ENCODE results near the gene SH3TC1.

Gene SH3TC1

DNA sequence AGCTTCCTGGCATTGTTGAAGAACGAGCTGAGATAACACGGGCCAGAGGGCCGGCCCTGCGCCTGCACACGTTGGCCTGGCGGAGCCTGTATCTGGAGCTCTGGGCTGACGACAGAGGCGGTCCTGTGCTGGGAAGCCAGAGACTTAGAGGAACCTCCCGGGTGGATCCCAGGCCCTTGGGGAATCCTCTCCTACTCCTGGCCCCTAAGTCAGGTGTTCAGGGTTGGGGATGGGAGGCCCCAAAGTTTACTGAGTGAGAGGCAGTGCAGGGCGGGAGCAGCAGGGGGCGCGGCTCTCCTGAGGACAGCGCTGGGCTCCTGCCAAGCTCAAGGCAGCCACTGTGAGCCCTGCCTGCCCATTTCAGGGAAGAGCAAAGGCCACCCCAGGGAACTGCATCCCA lies 68.0 kb downstream of the SH3TC1 start:
- Histone ChIP-seq H3K27ac (ENCODE audit: low read depth, low read length, severe bottlenecking) (peak overlapping the region; percentile 73), H3K9me3 (ENCODE audit: control insufficient read depth, low read length) (no peaks in the 10 kb centered on the region), H3K36me3 (ENCODE audit: control insufficient read depth, insufficient read depth, low read length) (no peaks in the 10 kb centered on the region), H3K4me1 (ENCODE audit: control insufficient read depth, insufficient read depth, low read length, poor library complexity, severe bottlenecking) (peaks cover 33% of the 10 kb centered on the region), H3K4me3 (ENCODE audit: extremely low read depth, insufficient read depth, low read length, poor library complexity, severe bottlenecking) (no peak overlapping the region)
- WGBS, 2 experiments (ENCODE audit: insufficient coverage in 2 of 2), result 69 to 73% methylated on average over 10 to 13 of the region's 13 CpGs

DNA sequence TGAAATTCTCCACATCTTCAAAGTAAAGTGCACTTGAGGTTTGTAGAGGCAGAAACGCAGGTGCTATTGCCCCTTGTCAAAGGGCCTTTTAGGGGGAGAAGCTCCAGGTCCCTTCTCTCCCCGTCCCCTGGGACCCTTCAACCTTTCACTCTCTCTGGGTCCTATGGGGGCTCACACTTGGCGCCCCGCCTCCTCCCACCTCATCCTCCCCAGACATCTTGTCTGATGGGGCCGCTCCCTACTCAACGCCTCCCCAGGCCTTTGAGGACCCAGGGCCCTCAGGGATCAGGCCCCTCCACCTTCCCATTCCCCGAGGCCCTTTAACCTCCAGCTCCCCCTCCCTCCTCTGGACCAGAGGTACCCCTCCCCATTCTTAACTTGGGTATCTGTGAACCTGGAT lies 69.1 kb downstream of the SH3TC1 start:
- no peak overlapping the region for H3K4me3 ChIP-seq (ENCODE audit: extremely low read depth, insufficient read depth, low read length, poor library complexity, severe bottlenecking)
- H3K27ac ChIP-seq (ENCODE audit: low read depth, low read length, severe bottlenecking), result no peak overlapping the region
- H3K36me3 ChIP-seq (ENCODE audit: control insufficient read depth, insufficient read depth, low read length), result no peaks in the 10 kb centered on the region
- H3K4me1 ChIP-seq (ENCODE audit: control insufficient read depth, insufficient read depth, low read length, poor library complexity, severe bottlenecking), result peaks cover 37% of the 10 kb centered on the region
- WGBS, 2 experiments (ENCODE audit: insufficient coverage in 2 of 2), result 100% methylated on average over 2 to 4 of the region's 7 CpGs
- no peaks in the 10 kb centered on the region for H3K9me3 ChIP-seq (ENCODE audit: control insufficient read depth, low read length)

DNA sequence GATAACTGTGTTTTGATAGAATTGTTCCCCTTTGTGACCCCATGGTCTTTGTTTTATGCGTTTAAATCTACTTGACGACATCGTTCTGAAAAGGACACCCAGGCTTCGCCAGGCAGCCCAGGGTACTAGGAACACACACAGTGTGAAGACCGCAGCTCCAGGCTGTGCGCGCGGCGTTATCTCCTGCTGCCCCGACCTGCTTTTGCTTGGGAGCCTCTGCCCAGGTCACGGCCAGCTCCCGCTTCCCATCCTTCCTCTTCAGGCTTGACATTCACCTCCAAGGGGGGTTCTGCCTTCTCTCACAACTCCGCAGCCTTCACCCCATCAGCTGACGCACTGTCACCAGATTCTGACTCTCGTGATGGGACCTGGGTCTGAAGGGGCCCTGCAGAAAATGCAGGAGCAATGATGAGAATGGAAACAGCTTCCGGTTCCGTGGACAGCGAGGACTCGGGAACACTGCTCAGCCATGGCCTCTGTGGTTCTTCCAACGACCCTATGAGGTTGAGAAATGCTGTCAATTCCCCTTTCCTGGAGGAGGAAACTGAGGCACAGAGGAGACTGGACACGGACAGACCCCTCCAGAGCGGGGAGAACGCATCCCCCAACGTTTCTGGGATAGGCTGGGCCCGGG lies 69.9 kb downstream of the SH3TC1 start:
- no peak overlapping the region for H3K27ac ChIP-seq (ENCODE audit: low read depth, low read length, severe bottlenecking)
- H3K4me1 ChIP-seq (ENCODE audit: control insufficient read depth, insufficient read depth, low read length, poor library complexity, severe bottlenecking), result peaks cover 40% of the 10 kb centered on the region
- 82 to 84% methylated on average over 24 to 25 of the region's 25 CpGs for WGBS, 2 experiments (ENCODE audit: insufficient coverage in 2 of 2)
- H3K36me3 ChIP-seq (ENCODE audit: control insufficient read depth, insufficient read depth, low read length), result no peaks in the 10 kb centered on the region
- no peaks in the 10 kb centered on the region for H3K9me3 ChIP-seq (ENCODE audit: control insufficient read depth, low read length)
- H3K4me3 ChIP-seq (ENCODE audit: extremely low read depth, insufficient read depth, low read length, poor library complexity, severe bottlenecking), result peak overlapping the region; percentile 33

DNA sequence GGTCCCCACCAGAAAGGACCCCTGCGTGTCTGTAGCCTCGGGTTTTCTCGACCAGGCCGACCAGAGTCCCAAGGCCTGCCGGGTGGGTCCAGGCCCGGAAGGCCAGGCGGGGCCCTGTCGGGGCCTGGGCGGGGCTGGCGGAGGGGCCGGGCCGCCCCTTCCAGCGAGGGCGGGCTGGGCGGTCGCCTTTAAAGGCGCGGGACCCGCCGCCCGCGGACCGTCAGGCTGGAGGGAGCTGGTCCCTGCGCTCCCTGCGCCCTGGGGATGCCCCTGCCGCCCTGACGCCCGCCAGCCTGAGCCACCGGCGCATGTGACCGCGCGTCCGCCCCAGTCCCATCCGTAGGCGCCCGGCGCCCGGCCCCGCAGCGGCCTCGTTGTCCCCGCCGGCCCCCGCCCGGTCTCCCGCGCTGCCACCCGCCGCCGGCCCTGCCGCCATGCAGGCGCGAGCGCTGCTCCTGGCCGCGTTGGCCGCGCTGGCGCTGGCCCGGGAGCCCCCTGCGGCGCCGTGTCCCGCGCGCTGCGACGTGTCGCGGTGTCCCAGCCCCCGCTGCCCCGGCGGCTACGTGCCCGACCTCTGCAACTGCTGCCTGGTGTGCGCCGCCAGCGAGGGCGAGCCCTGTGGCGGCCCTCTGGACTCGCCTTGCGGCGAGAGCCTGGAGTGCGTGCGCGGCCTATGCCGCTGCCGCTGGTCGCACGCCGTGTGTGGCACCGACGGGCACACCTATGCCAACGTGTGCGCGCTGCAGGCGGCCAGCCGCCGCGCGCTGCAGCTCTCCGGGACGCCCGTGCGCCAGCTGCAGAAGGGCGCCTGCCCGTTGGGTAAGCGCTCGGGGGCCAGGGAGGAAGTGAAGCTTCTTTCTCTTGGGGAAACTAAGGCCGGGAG lies 70.7 kb downstream of the SH3TC1 start, which contains the start of gene HTRA3:
Gene HTRA3, plus strand, starts transcription at position 220 of the 883 bp plus-strand sequence. Its CDS starts 215 bp downstream, at position 435.
- H3K27ac ChIP-seq (ENCODE audit: low read depth, low read length, severe bottlenecking), result no peak within 1 kb of the TSS
- peak within 1 kb of the TSS; percentile 33 for H3K4me3 ChIP-seq (ENCODE audit: extremely low read depth, insufficient read depth, low read length, poor library complexity, severe bottlenecking)
- H3K36me3 ChIP-seq (ENCODE audit: control insufficient read depth, insufficient read depth, low read length), result no peaks in the 10 kb centered on the region
- WGBS, 2 experiments (ENCODE audit: insufficient coverage in 2 of 2), result 4 to 5% methylated on average over 96 to 98 of the region's 111 CpGs
- no peaks in the 10 kb centered on the region for H3K9me3 ChIP-seq (ENCODE audit: control insufficient read depth, low read length)
- peaks cover 40% of the 10 kb centered on the region for H3K4me1 ChIP-seq (ENCODE audit: control insufficient read depth, insufficient read depth, low read length, poor library complexity, severe bottlenecking)

DNA sequence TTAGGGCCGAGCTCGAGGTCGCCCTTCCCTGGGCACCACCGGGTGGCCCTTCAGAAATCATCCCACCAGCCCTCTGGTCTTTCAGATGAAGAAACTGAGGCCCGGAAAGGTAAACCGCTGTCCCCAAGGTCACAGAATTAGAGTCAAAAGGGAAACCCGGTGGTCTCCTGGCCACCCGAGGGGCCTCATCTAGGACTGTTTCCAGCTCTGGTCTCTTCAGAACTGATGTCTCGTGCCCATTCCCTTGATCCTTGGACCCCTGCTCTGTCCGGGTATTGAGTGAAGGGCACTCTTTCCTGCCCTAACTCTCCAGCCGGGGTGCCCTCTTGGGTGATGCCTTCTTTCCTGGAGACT lies 71.3 kb downstream of the SH3TC1 start:
- Histone ChIP-seq H3K27ac (ENCODE audit: low read depth, low read length, severe bottlenecking) (no peak overlapping the region), H3K4me1 (ENCODE audit: control insufficient read depth, insufficient read depth, low read length, poor library complexity, severe bottlenecking) (peaks cover 45% of the 10 kb centered on the region), H3K9me3 (ENCODE audit: control insufficient read depth, low read length) (no peaks in the 10 kb centered on the region), H3K36me3 (ENCODE audit: control insufficient read depth, insufficient read depth, low read length) (no peaks in the 10 kb centered on the region), H3K4me3 (ENCODE audit: extremely low read depth, insufficient read depth, low read length, poor library complexity, severe bottlenecking) (peak overlapping the region; percentile 33)
- WGBS, 2 experiments (ENCODE audit: insufficient coverage in 2 of 2), result 55 to 63% methylated on average over 9 to 10 of the region's 11 CpGs

DNA sequence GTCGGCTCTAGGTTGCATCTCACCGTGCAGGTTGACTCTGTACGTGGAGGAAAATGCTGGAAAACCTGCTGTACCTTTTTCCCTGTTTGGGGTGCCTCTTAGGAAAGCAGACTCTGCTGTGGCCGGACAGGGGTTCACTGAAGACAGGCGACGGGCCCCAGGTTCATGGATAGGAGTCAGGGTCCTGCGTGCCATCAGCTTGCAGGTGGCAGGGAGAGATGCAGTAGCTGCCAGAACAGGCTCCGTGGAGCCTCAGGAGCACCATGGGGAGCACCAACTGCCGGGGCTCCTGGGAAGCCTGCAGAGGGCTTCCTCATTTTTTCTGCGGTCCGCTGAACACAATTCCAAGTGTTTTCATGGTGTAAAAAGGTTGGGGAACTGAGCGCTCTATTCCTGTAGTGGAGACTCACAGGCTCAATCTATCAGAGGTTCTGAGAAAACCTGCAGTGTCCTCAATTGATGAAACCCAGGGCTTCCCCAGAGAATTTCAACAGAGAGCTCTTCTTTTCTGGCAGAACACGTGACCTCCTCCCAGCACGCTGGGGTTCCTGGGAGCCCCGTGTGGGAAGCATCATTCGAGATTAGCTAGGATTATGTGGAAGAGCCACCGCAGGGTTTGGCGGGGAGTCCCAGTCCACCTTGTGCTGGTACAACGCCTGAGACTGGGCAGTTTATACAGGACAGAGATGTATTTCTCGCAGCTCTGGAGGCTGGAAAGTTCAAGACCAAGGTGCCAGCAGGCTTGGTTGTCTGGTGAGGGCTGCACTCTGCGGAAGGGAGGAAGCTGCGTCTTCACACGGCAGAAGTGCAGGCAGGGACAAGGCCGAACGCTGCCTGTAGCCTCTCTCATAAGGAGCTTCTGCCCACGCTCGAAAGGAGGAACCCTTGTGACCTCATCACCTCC lies 72.1 kb downstream of the SH3TC1 start:
- Histone ChIP-seq H3K27ac (ENCODE audit: low read depth, low read length, severe bottlenecking) (no peak overlapping the region), H3K4me1 (ENCODE audit: control insufficient read depth, insufficient read depth, low read length, poor library complexity, severe bottlenecking) (peaks cover 44% of the 10 kb centered on the region), H3K9me3 (ENCODE audit: control insufficient read depth, low read length) (no peaks in the 10 kb centered on the region), H3K4me3 (ENCODE audit: extremely low read depth, insufficient read depth, low read length, poor library complexity, severe bottlenecking) (peak overlapping the region; percentile 8), H3K36me3 (ENCODE audit: control insufficient read depth, insufficient read depth, low read length) (no peaks in the 10 kb centered on the region)
- WGBS, 2 experiments (ENCODE audit: insufficient coverage in 2 of 2), result 87 to 88% methylated on average over 25 to 27 of the region's 27 CpGs

DNA sequence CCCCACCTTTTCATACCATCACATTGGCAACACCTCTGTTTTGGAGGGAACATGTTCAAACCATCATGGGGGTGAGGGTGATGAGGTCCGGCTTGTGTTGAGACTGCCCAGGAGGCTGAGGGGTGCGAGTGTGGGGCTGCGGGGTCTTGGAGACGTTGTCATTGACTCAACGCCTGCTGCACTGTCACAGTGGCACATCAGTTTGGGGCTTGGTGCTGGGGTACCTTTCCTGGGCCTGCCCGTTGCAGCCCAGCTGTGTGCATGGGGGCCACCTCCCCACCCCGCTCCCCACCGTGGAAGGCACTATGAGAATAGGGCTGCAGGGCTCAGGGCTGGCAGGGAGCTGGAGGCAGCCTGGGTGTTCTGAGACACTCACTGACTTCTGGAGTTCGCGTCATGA lies 72.7 kb downstream of the SH3TC1 start:
- H3K4me1 ChIP-seq (ENCODE audit: control insufficient read depth, insufficient read depth, low read length, poor library complexity, severe bottlenecking), result peaks cover 41% of the 10 kb centered on the region
- no peak overlapping the region for H3K27ac ChIP-seq (ENCODE audit: low read depth, low read length, severe bottlenecking)
- 97% methylated on average over 10 of the region's 10 CpGs for WGBS, 2 experiments (ENCODE audit: insufficient coverage in 2 of 2)
- no peaks in the 10 kb centered on the region for H3K36me3 ChIP-seq (ENCODE audit: control insufficient read depth, insufficient read depth, low read length)
- H3K4me3 ChIP-seq (ENCODE audit: extremely low read depth, insufficient read depth, low read length, poor library complexity, severe bottlenecking), result no peak overlapping the region
- no peaks in the 10 kb centered on the region for H3K9me3 ChIP-seq (ENCODE audit: control insufficient read depth, low read length)

DNA sequence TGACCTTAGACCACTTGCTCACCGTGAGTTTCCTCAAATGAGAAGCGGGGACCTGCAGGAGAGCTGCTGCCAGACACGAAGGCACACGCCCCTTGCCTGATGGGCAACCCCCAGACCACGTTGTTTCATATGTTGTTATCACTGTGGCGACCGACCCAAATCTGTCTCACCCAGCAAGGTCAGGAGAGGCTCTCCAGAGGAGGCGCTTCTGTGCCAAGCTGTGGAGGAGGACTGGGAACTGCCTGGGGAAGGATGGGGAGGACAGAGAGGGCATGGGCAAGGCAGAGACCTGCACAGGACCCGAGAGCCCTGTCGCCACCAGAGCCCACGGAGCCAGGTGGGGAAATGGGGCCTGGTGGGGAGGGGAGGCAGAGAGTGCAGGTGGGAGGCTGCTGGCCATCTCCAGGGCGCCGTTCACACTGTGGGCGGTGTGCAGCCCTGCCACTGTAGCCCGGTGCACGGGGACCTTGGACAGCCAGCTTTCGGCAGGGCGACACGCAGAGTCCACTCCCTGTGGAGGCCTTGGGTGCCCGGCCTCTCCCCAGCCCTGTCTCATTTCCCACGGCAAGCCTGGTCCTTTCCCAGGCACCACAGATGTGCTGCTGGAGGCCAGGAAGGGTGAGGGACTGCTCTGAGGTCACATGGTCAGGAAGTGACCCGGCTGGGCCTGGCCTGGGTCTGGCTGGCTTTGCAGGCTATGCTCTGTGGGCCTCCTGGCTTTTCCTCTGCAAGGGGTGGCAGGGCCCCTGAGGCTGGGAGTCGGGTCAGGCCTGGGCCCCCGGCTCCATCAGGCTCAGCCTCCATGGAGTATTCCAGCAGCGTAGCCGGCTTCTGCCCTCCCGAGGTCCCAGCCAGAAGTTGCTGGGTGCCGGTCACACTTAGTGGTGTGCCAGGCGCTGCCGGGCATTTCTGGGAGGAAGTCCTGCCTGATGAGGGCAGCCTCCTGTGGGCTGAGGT lies 73.7 kb downstream of the SH3TC1 start:
- no peaks in the 10 kb centered on the region for H3K36me3 ChIP-seq (ENCODE audit: control insufficient read depth, insufficient read depth, low read length)
- no peak overlapping the region for H3K27ac ChIP-seq (ENCODE audit: low read depth, low read length, severe bottlenecking)
- WGBS, 2 experiments (ENCODE audit: insufficient coverage in 2 of 2), result 89 to 90% methylated on average over 26 to 29 of the region's 30 CpGs
- no peaks in the 10 kb centered on the region for H3K9me3 ChIP-seq (ENCODE audit: control insufficient read depth, low read length)
- no peak overlapping the region for H3K4me3 ChIP-seq (ENCODE audit: extremely low read depth, insufficient read depth, low read length, poor library complexity, severe bottlenecking)
- H3K4me1 ChIP-seq (ENCODE audit: control insufficient read depth, insufficient read depth, low read length, poor library complexity, severe bottlenecking), result peaks cover 39% of the 10 kb centered on the region

DNA sequence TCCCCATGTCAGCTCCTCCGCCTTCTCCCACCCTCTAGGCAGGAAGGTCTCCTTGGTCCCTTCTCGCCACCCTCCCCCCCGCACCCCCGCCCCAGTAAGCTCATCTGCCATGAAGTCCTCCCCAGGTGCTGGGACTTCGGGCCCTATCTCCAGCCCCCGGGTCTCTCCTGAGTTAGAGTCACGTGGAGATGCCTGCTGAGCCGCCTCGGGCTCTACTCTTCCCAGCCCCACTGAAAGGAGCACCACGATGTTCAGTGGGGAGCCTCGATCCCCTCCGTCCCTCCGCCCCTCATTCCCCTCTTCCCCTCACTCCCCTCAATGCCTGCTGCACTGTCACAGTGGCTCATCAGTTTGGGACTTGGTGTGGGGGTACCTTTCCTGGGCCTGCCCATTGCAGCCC lies 74.4 kb downstream of the SH3TC1 start:
- Histone ChIP-seq H3K27ac (ENCODE audit: low read depth, low read length, severe bottlenecking) (no peak overlapping the region), H3K9me3 (ENCODE audit: control insufficient read depth, low read length) (no peaks in the 10 kb centered on the region), H3K36me3 (ENCODE audit: control insufficient read depth, insufficient read depth, low read length) (no peaks in the 10 kb centered on the region), H3K4me3 (ENCODE audit: extremely low read depth, insufficient read depth, low read length, poor library complexity, severe bottlenecking) (no peak overlapping the region), H3K4me1 (ENCODE audit: control insufficient read depth, insufficient read depth, low read length, poor library complexity, severe bottlenecking) (peaks cover 42% of the 10 kb centered on the region)
- WGBS, 2 experiments (ENCODE audit: insufficient coverage in 2 of 2), result 83 to 85% methylated on average over 8 to 11 of the region's 13 CpGs

Data from mesodermal cell (in vitro differentiated cells).